GM18526 (cell line): Measurements from ENCODE around the gene TSSC4.

Experiments used
- POLR2A ChIP-seq: IDR thresholded peaks from 3 replicates; pipeline ENCODE4 v1.6.1; 2011; ENCODE audit not compliant: insufficient read length; ENCODE audit errors: extremely low read depth

TSSC4 gene

GRCh38 chr11:2380396-2380795, 20.2 kb upstream of the TSSC4 start:
- TF ChIP-seq POLR2A: no peak

- no peak for TF ChIP-seq POLR2A
Observed at GRCh38 chr11:2380807-2381350, 19.7 kb upstream of the TSSC4 start.

- no peak for TF ChIP-seq POLR2A
Observed at GRCh38 chr11:2381494-2382128, 18.9 kb upstream of the TSSC4 start.

- no peak for TF ChIP-seq POLR2A
Observed at GRCh38 chr11:2382129-2382517, 18.4 kb upstream of the TSSC4 start.

- no peak for TF ChIP-seq POLR2A
Observed at GRCh38 chr11:2382936-2383851, 17.4 kb upstream of the TSSC4 start.

- TF ChIP-seq POLR2A: peak; percentile 32
Observed at GRCh38 chr11:2383852-2384804, 16.4 kb upstream of the TSSC4 start.

- TF ChIP-seq POLR2A: peak; percentile 42
Observed at GRCh38 chr11:2385156-2386151, 15.1 kb upstream of the TSSC4 start.

- TF ChIP-seq POLR2A: no peak
Observed at GRCh38 chr11:2386591-2386990, 14.0 kb upstream of the TSSC4 start.

GRCh38 chr11:2387266-2387987, 13.1 kb upstream of the TSSC4 start:
- TF ChIP-seq POLR2A: no peak

- TF ChIP-seq POLR2A: no peak
Observed at GRCh38 chr11:2388431-2389376, 11.8 kb upstream of the TSSC4 start.

- TF ChIP-seq POLR2A: no peak
Observed at GRCh38 chr11:2389377-2390026, 11.0 kb upstream of the TSSC4 start.
